A204.1 (cell line): ENCODE data around the gene C4A.
"Not testable (repeated sequence)": the region's sequence is repeated elsewhere in the genome, so short reads cannot be mapped to it uniquely, and the experiment has no call there.

ENCODE experiments used
- FAIRE-seq: peaks from 2 replicates; lab custom pipeline; 2012; peaks lifted over from hg19 to GRCh38; lab: Jason Lieb, UNC

Gene C4A

DNA sequence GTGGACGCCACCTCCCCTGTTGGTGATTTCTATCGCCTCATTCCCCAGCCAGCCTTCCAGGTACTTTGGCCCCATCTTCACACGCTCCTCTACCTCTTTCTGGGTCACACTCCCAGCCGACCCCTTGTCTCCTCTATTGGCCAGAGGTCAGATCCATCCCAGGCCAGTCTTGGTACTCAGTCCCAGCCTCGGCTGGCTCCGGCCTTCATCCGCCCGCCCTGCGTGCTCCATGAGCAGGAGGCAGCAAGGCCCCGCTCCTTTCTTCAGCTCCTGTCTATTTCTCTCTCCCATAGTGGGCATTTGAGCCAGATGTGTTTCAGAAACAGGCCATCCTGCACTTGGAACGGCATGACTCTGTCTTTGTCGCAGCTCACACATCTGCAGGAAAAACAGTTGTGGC is 20.2 kb upstream of the C4A start:
- FAIRE-seq: no peak

DNA sequence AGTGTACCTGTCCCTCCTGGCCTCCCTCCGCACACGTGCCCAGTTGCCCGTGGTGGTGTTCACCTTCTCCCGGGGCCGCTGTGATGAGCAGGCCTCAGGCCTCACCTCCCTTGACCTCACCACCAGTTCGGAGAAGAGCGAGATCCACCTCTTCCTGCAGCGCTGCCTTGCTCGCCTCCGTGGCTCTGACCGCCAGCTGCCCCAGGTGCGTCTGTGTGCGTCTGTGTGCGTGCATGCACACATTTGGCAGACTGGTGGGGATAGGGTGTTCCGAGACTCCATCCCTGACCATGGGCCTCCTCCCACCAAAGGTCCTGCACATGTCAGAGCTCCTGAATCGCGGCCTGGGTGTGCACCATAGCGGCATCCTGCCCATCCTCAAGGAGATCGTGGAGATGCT is 17.9 kb upstream of the C4A start:
- FAIRE-seq: no peak

DNA sequence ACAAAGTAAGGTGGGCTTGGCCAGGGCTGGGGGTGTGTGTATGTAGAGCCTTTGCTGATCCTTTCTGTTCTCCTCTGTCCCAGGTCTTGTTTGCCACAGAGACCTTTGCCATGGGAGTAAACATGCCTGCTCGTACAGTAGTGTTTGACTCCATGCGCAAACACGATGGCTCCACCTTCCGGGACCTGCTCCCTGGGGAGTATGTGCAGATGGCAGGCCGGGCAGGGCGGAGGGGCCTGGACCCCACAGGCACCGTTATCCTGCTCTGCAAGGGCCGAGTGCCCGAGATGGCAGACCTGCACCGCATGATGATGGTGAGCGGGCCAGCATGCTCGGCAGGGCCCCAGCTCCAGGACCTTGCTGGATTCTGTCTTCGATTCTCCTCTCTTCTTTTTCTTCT is 16.2 kb upstream of the C4A start:
- FAIRE-seq: no peak

DNA sequence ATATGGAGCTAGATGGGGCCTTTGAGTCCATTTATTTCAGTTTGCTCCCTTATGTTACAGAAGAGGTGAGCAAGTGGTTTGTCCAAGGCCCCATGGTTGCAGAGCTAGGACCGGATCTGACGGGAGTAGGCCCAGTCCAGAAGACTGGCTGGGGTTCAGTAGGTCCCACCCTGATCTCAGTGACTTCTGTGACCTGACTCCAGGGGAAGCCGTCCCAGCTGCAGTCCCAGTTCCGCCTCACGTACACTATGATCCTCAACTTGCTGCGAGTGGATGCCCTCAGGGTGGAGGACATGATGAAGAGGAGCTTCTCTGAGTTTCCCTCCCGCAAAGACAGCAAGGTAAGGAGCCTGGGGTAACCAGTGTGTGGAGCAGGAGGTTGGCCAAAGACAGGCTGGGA is 15.4 kb upstream of the C4A start:
- FAIRE-seq: no peak

- no peak for FAIRE-seq
Measured at GRCh38 chr6:31966997-31967925, 14.6 kb upstream of the C4A start.

DNA sequence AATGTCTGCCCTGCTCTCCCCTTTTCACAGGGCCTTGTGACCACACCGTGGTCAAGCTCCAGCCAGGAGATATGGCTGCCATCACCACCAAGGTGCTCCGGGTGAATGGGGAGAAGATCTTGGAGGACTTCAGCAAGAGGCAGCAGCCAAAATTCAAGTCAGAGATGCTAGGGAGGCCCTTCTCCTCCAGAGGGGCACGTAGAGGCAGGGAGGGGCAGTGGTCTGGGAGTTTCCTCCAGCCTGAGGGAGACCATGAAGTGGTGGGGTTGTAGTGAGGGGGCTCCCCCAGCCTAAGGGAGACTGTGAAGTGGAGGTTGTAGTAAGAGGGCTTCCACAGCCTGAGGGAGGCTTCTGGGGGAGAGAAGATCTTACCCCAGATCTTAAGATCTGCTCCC is 13.9 kb upstream of the C4A start:
- FAIRE-seq: no peak

GRCh38 chr6:31968326-31968725 is 13.5 kb upstream of the C4A start:
- FAIRE-seq: no peak

GRCh38 chr6:31968791-31969711 is 12.8 kb upstream of the C4A start:
- no peak for FAIRE-seq

- no peak for FAIRE-seq
Measured at GRCh38 chr6:31969712-31970603, 11.9 kb upstream of the C4A start.

DNA sequence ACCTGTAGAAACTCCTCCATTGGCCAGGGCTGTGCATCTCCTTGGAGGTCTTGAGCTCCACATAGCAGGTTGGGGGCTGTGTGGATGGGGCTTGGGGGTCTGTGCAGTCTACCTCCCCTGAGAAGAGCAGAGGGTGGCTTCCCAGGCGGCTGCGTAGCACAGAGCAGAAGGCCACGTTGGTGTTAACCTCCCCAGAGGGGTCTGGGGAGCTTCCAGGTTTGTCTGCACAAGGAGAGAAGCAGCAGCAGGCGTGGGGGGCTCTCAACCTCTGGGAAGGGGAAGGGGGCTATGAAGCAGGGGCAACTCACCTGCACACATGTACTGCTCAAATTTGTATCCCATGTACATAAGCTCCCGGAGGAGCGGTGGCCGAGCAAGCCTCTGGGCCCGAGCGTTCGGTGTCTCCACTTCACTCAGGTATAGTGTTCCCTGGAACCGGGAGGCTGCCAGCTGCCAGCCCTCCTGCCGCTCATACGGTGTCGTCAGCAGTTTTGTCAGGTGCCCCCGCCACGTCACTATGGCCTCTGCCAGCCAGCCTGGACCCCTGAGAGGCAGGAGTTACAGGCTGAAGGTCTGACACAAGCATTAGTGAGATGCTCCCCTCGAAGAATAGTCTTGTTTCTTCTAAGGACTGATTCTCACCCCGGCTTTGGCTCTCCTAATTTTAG is 11.1 kb upstream of the C4A start:
- no peak for FAIRE-seq

DNA sequence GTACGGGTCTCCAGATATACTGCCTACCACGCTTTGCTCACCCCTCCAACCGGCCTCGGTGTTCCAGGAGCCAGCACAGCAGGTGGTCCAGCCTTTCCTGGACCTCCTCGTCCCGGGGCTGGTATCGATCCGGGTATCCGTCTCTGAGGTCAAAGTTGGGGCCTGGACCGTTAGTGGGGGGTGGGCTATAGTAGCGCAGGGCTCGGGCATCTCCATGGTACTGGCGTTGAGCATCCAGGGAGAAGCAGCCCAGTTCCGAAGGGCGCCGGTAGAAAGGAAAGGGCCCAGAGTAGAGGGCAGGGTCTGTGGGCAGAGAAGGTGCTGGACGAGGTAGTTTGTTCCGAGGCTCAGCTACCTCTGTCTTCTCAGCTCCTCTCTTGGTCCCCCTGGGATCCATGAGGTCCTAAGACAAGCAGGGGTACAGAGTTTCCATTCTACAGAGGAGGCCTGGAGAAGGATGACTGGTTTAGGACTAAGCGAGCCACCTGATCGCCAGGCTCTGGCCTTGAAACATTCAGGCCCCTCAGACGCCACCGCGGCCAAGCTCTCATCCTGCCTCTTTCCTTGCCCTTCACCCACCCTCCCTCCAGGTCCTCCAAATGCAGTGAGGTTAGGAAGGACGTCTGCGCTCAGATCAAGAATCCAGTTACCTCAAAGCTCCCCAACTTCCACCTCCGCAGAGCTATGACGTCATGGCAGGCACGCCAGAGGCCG is 10.4 kb upstream of the C4A start:
- FAIRE-seq: no peak

GRCh38 chr6:31971993-31972708 is 9.7 kb upstream of the C4A start, which contains the start of gene DXO:
TSS of gene DXO (minus strand) at chr6:31972138. CDS start at chr6:31971675, 463 bp downstream.
- peak; percentile 79 for FAIRE-seq

- no peak for FAIRE-seq
Measured at GRCh38 chr6:31972709-31973350, 9.0 kb upstream of the C4A start.

GRCh38 chr6:31976065-31976464 is 5.8 kb upstream of the C4A start:
- FAIRE-seq: not testable (repeated sequence)

- no peak for FAIRE-seq
Measured at GRCh38 chr6:31977816-31978431, 3.9 kb upstream of the C4A start.

GRCh38 chr6:31978831-31979230 is 3.0 kb upstream of the C4A start:
- no peak for FAIRE-seq

- no peak for FAIRE-seq
Measured at GRCh38 chr6:31979238-31979898, 2.5 kb upstream of the C4A start.

DNA sequence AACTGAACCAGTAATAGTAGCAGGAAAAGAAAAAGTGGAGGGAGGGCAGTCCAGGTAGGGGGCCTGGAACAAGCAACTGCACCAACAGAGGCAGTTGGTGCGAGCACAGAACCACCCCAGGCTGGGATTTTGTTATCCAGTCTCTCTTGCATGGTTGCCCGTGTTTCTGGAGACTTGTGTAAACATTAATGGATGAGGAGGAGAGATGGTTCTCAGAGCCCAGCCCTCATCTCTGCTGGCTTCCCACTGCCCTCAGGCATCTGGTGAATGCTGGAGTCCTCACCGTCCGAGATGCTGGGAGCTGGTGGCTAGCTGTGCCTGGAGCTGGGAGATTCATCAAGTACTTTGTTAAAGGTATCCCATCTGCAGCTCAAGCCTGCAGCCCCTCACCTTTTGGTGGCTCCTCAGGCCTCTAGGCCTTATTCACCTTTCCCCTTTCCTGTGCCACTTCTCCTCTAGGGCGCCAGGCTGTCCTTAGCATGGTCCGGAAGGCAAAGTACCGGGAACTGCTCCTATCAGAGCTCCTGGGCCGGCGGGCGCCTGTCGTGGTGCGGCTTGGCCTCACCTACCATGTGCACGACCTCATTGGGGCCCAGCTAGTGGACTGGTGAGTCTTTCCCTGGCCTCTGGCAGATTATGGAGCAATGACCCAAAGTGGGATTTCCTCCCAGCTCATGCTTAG is 1.5 kb upstream of the C4A start:
- FAIRE-seq: not testable (repeated sequence)
